Endothelial cell of umbilical vein (primary cell): ENCODE data around the gene CLEC18C. TPM values are rescaled to one million over a fixed set of nuclear protein-coding genes. Genes with fewer than 3 reads are reported as not detected.

ENCODE experiments used
- BruUV-seq: library from RNA; stranded (reverse); fragments of 400-500 nt; replicated peaks from 2 replicates; lab custom pipeline; 2021; lab: Mats Ljungman, UMichigan
- CTCF ChIA-PET: fragments of 300-600, 350-600 bp; sonication (Branson Sonifier 250); formaldehyde crosslinking; loops from one replicate; lab custom pipeline; 2021; ENCODE audit warnings: antibody characterized with exemption, inconsistent platforms; lab: Charles Lee
- POLR2A ChIA-PET: fragments of 300-600, 350-600 bp; sonication (Branson Sonifier 250); formaldehyde crosslinking; loops from one replicate; lab custom pipeline; 2021; ENCODE audit warnings: antibody characterized with exemption, inconsistent platforms; lab: Charles Lee
- DNase-seq: peaks from one replicate; pipeline ENCODE4 v3.0.0-alpha.2; 2011; ENCODE audit warnings: low read depth, low spot score
- FAIRE-seq: peaks from 2 replicates; lab custom pipeline; 2011; peaks lifted over from hg19 to GRCh38; lab: Jason Lieb, UNC
- H2AFZ ChIP-seq: 2 replicates; pipeline ENCODE4 v1.6.0; 2012; ENCODE audit warnings: low read depth, low read length, control low read depth, inconsistent platforms
- H3K27ac ChIP-seq: 2 replicates; pipeline ENCODE4 v1.5.1; 2011; ENCODE audit warnings: low read depth, mild to moderate bottlenecking, control low read depth, low read length, moderate library complexity; ENCODE audit not compliant: insufficient read depth
- H3K27me3 ChIP-seq, 2 experiments: 2 replicates each; pipeline versions ENCODE4 v1.6.0 to v1.6.1; 2011; ENCODE audit warnings: low read length in 2 of 2, mixed read lengths in 1 of 2; ENCODE audit not compliant: control insufficient read depth in 2 of 2, insufficient read depth in 2 of 2
- H3K36me3 ChIP-seq, 2 experiments: 2 replicates in 1 of 2; 3 replicates in 1 of 2; pipeline ENCODE4 v1.5.1; 2011; ENCODE audit warnings: low read length in 2 of 2, mild to moderate bottlenecking in 1 of 2, moderate library complexity in 1 of 2; ENCODE audit not compliant: control insufficient read depth in 2 of 2, insufficient read depth in 2 of 2; ENCODE audit errors: extremely low read depth in 1 of 2
- H3K4me1 ChIP-seq: 3 replicates; pipeline ENCODE4 v1.5.1; 2011; ENCODE audit warnings: mild to moderate bottlenecking, low read length; ENCODE audit not compliant: control insufficient read depth, insufficient read depth; ENCODE audit errors: extremely low read depth
- H3K4me2 ChIP-seq: 2 replicates; pipeline ENCODE4 v1.6.1; 2011; ENCODE audit warnings: low read length, control low read depth, mixed read lengths; ENCODE audit not compliant: insufficient read depth
- H3K4me3 ChIP-seq, 3 experiments: fragments of 200-600 bp in 1 of 3; sonication (generic), shearing (Covaris generic) in 1 of 3; replicated peaks in 1 of 3; 2 replicates each; pipeline ENCODE4 v1.5.1; 2011 to 2016; ENCODE audit warnings: control low read depth in 3 of 3, low read length in 3 of 3, mild to moderate bottlenecking in 2 of 3, inconsistent platforms in 1 of 3, low read depth in 1 of 3, moderate library complexity in 1 of 3; ENCODE audit not compliant: insufficient read depth in 1 of 3
- H3K79me2 ChIP-seq: 2 replicates; pipeline ENCODE4 v1.6.0; 2012; ENCODE audit warnings: low read length, inconsistent platforms; ENCODE audit not compliant: control insufficient read depth, insufficient read depth
- H3K9ac ChIP-seq: replicated peaks from 2 replicates; pipeline ENCODE3; 2011; ENCODE audit warnings: low read length, control low read depth; ENCODE audit not compliant: insufficient read depth; ENCODE audit errors: extremely low read depth
- H3K9me1 ChIP-seq: replicated peaks from 3 replicates; pipeline ENCODE4 v1.6.0; 2011; ENCODE audit warnings: mild to moderate bottlenecking, low read length; ENCODE audit not compliant: control insufficient read depth, insufficient read depth; ENCODE audit errors: extremely low read depth
- H3K9me3 ChIP-seq: replicated peaks from 2 replicates; pipeline ENCODE4 v1.5.1; 2012; ENCODE audit warnings: low read length, inconsistent platforms; ENCODE audit not compliant: control insufficient read depth, insufficient read depth
- H4K20me1 ChIP-seq: replicated peaks from 2 replicates; pipeline ENCODE3; 2011; ENCODE audit warnings: mild to moderate bottlenecking, low read length; ENCODE audit not compliant: control insufficient read depth, insufficient read depth; ENCODE audit errors: extremely low read depth
- CTCF ChIP-seq, 2 donors: IDR thresholded peaks; 1 replicate in 1 of 2; 2 replicates in 1 of 2; pipeline ENCODE4 v1.5.1; 2011; ENCODE audit warnings: low read length in 2 of 2, mild to moderate bottlenecking in 2 of 2, moderate library complexity in 2 of 2, control low read depth in 1 of 2, inconsistent platforms in 1 of 2, low read depth in 1 of 2; ENCODE audit not compliant: insufficient read depth in 1 of 2; ENCODE audit errors: extremely low read depth in 1 of 2
- EZH2 ChIP-seq: IDR thresholded peaks from 2 replicates; pipeline ENCODE4 v1.6.1; 2012; ENCODE audit warnings: borderline replicate concordance, low read depth, mild to moderate bottlenecking, moderate library complexity, low read length, inconsistent platforms; ENCODE audit not compliant: severe bottlenecking
- FOS ChIP-seq: IDR thresholded peaks from 2 replicates; pipeline ENCODE4 v1.6.1; 2011; ENCODE audit warnings: mild to moderate bottlenecking, low read length, moderate library complexity, borderline replicate concordance; ENCODE audit not compliant: insufficient read depth
- GATA2 ChIP-seq: IDR thresholded peaks from 2 replicates; pipeline ENCODE4 v1.7.0; 2011; ENCODE audit warnings: low read depth, mild to moderate bottlenecking, moderate library complexity, mixed read lengths, low read length; ENCODE audit not compliant: insufficient read length, insufficient read depth
- JUN ChIP-seq: IDR thresholded peaks from 2 replicates; pipeline ENCODE4 v1.6.1; 2011; ENCODE audit warnings: borderline replicate concordance, low read depth; ENCODE audit not compliant: insufficient read length, insufficient read depth
- MAX ChIP-seq: IDR thresholded peaks from 2 replicates; pipeline ENCODE4 v1.6.1; 2011; ENCODE audit not compliant: insufficient read depth, insufficient read length
- MYC ChIP-seq: IDR thresholded peaks from one replicate; pipeline ENCODE4 v1.6.1; 2011; ENCODE audit warnings: mild to moderate bottlenecking, low read depth, low read length
- POLR2A ChIP-seq: IDR thresholded peaks from 2 replicates; pipeline ENCODE4 v1.6.1; 2012; ENCODE audit warnings: low read depth, mild to moderate bottlenecking, control low read depth, low read length
- POLR2AphosphoS5 ChIP-seq: IDR thresholded peaks from 2 replicates; pipeline ENCODE4 v1.6.1; 2012; ENCODE audit warnings: low read depth, mild to moderate bottlenecking, control low read depth, low read length, moderate library complexity; ENCODE audit not compliant: insufficient read depth
- dilution Hi-C: fragments of 300-500 bp; cut with MboI; formaldehyde crosslinking; loops from one replicate; pipeline ENCODE4 v1.15.0; 2019; ENCODE audit warnings: low sequenced_read_pairs; ENCODE audit not compliant: extremely low pct_ligation_motif_present
- intact Hi-C: fragments of 100-400 bp; cut with micrococcal nuclease; formaldehyde crosslinking; loops from one replicate; pipeline ENCODE4 v1.10.0; 2022
- polyA plus RNA-seq, 4 experiments: library from polyadenylated mRNA; depleted of rRNA in 3 of 4; stranded (reverse) in 3 of 4; unstranded in 1 of 4; fragments of >200 nt; gene quantifications; 2 replicates each; pipeline versions ENCODE4 v1.2.1 to v1.2.3, GENCODE V29; 2011 to 2012; ENCODE audit warnings: missing spikeins in 1 of 4
- total RNA-seq: library from RNA; stranded (reverse); gene quantifications from 2 replicates; pipeline ENCODE4 v1.2.3, GENCODE V29; 2021

CLEC18C gene
- total and polyA plus RNA-seq, 2 donors (not counting 3 experiments of a cell fraction or from before 2014, with no cell fraction given): not detected

GRCh38 chr16:70151391-70151790 lies 22.2 kb upstream of the CLEC18C start:
- Histone ChIP-seq H3K9me1 (no peaks in the 10 kb centered on the region), H3K9ac (no peak overlapping the region), H3K36me3 (peaks cover 16 to 48% of the 10 kb centered on the region in 2 experiments), H3K9me3 (no peaks in the 10 kb centered on the region), H3K4me2 (no peak overlapping the region), H3K4me3 (no peak overlapping the region), H2AFZ (no peak overlapping the region), H3K27me3 (no peaks in the 10 kb centered on the region), H3K79me2 (no peaks in the 10 kb centered on the region), H3K27ac (no peak overlapping the region), H4K20me1 (no peaks in the 10 kb centered on the region), H3K4me1 (no peaks in the 10 kb centered on the region)
- dilution Hi-C loops (no loop called here), intact Hi-C loops (no loop called here)
- FAIRE-seq (no peak), DNase-seq (no peak)
- POLR2A ChIA-PET: no interaction called here
- BruUV-seq: no TSS peak
- no peak for TF ChIP-seq GATA2
- no peak for TF ChIP-seq EZH2
- no peak for TF ChIP-seq CTCF (IDR thresholded peaks at IDR 0.05; ENCODE audit: extremely low read depth in 1 of 2, insufficient read depth in 1 of 2, low read depth in 1 of 2, low read length in 2 of 2)
- TF ChIP-seq POLR2A: no peak
- no peak for TF ChIP-seq MAX
- TF ChIP-seq FOS: no peak
- no peak for TF ChIP-seq JUN
- no peak for TF ChIP-seq MYC
- no peak for TF ChIP-seq POLR2AphosphoS5
- CTCF ChIA-PET: interaction anchor here (1.6 kb wide), 1 partner anchor 10 kb away, joined by 4 read pairs; no protein-coding TSS in a partner anchor
